ENCODE measurements around the gene MBD2. TPM values are rescaled to one million over a fixed set of nuclear protein-coding genes. Genes with fewer than 3 reads are reported as not detected.
A peak's percentile ranks its signal among the peaks of the same experiment; 100 is the strongest.
"Not testable (repeated sequence)": the region's sequence is repeated elsewhere in the genome, so short reads cannot be mapped to it uniquely, and the experiment has no call there.

Gene MBD2, protein sequence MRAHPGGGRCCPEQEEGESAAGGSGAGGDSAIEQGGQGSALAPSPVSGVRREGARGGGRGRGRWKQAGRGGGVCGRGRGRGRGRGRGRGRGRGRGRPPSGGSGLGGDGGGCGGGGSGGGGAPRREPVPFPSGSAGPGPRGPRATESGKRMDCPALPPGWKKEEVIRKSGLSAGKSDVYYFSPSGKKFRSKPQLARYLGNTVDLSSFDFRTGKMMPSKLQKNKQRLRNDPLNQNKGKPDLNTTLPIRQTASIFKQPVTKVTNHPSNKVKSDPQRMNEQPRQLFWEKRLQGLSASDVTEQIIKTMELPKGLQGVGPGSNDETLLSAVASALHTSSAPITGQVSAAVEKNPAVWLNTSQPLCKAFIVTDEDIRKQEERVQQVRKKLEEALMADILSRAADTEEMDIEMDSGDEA
- 16.2 and 222 TPM in 2 replicates for total RNA-seq (2014; rRNA removed; shearing (Covaris generic))

GRCh38 chr18:54224379-54225014 lies at the start of gene MBD2:
Gene MBD2 (minus strand): TSS chr18:54224669. CDS start chr18:54224559, 110 bp downstream.
- DNase-seq (ENCODE audit: low spot score): peak; percentile 76

GRCh38 chr18:54269893-54270844 lies 45.7 kb upstream of the MBD2 start:
- peak; percentile 58 for DNase-seq (ENCODE audit: low spot score)

- no peak for DNase-seq (ENCODE audit: low spot score)
Observed at GRCh38 chr18:54268751-54269150, 44.3 kb upstream of the MBD2 start.

DNA sequence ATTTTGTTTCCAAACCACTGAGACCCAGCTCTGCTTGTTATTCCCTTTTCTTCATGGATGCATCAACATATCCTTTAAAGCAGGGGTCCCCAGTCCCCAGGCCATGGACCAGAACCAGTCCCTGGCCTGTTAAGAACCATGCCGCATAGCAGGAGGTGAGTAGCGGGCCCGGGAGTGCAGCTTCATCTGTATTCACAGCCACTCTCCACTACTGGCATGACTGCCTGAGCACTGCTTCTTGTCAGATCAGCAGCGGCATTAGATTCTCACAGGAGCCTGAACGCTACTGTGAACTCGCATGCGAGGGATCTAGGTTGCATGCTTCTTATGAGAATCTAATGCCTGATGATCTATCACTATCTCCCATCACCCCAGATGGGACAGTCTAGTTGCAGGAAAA lies 43.2 kb upstream of the MBD2 start:
- DNase-seq (ENCODE audit: low spot score): no peak

DNA sequence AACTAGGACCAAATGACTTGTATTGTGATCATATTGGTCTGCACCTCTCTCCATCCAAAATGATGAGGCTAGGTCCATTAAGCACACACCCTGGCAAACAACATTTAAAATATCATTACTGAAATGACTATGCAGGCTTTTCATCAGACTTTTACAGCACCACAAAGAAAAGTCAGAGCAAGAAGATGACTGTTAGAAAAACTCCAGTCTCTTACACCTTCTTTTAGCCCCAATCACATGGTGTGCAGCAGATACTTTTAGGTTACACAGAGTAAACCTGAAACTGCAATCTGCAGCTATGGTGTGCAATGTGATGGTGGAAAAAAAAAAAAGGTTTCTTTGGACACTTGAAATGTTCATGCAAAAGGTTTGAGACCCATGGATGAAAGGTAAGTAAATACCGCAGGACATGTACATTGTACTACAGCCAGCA lies 39.5 kb upstream of the MBD2 start:
- no peak for DNase-seq (ENCODE audit: low spot score)

DNA sequence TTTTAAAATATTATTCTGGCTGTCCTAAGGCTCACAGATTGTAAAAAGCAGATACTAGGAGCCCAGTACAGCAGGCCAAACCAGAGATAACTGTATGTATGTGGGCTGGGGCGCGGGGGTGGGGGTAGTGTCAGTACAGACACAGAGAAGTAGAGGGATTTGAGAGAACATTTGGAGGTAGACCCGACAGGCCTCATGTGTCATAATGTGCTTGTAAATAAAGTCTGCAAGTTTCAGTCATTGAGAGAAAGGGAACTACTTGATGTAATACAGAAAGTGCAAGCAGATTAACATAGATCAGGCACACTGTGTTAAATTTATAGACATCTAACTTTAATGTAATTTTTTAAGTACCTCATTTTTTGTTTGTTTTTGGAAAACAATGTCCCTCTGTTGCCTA lies 37.4 kb upstream of the MBD2 start:
- no peak for DNase-seq (ENCODE audit: low spot score)

GRCh38 chr18:54260396-54261072 lies 36.1 kb upstream of the MBD2 start:
- no peak for DNase-seq (ENCODE audit: low spot score)

DNA sequence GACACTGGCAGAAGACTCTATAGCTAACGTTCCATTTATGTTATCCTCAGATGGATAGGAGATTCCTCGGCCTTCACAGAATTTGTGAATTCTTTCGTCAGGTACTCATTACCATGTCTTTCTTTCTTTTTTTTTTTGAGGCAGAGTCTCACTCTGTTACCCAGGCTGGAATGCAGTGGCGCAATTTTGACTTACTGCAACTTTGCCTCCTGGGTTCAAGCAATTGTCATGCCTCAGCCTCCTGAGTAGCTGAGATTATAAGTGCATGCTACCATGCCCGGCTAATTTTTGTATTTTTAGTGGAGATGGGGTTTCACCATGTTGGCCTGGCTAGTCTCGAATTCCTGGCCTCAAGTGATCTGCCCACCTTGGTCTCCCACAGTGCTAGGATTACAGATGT lies 33.3 kb upstream of the MBD2 start:
- not testable (repeated sequence) for DNase-seq (ENCODE audit: low spot score)

DNA sequence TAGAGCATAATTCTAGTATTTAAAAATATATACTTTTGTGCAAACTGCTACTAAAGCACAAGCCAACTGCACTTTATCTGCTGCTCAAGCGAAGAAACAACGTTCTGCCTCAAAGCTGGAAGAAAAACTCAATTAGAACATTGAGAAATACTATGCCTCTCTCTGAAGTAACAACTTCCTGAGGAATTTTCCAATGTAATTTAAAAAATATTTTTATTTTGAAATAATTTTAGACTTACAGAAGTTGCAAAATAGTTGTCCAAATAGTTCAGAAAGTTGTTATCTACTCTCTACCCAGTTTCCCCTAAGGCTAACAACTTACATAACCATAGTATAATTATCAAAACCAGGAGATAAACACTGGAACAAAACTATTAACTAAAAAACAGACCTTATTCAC lies 32.5 kb upstream of the MBD2 start:
- no peak for DNase-seq (ENCODE audit: low spot score)

DNA sequence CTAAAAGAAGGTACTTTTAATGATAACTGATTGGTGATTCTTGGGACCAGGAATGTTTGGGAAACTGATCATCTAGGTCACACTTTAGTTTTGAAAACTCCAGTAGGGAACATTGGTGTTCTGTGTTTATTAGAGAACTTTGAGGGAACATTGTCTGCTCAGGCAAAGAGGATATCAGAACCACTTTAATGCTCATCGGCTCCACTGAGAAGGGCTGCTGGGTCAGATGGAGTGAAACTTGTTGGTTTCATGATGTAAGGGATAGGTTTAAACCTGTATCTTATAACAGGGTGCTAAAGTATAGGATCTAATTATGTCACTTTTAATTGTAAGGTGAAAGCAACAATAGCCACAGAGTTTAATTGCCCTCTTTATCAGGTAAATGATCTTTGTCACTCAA lies 30.7 kb upstream of the MBD2 start:
- DNase-seq (ENCODE audit: low spot score): no peak

DNA sequence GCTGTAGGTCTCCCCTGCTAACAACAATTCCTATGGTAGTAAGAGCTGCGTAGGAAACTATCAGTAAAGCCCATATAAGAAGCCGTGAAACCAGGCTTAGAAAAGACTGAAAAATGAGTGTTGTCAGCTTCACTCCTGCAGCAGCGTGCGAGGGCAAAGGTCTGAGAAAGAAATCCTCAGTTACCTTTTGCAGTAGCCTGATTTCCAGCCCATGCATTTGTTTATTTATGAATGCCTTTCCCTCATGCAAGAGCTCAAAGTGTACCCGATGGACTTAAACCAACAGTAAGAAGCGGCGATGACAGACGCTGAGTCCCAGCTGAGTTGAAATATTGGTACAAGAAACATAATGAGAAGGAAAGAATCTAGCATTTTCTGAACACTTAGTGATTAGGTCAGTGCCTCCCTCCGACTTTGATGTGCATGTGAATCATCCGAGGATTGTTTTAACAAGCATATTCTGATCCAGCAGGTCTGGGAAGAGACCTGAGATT lies 29.8 kb upstream of the MBD2 start:
- DNase-seq (ENCODE audit: low spot score): peak; percentile 7

- no peak for DNase-seq (ENCODE audit: low spot score)
Observed at GRCh38 chr18:54251606-54252390, 27.3 kb upstream of the MBD2 start.

GRCh38 chr18:54250846-54251261 lies 26.4 kb upstream of the MBD2 start:
- no peak for DNase-seq (ENCODE audit: low spot score)

- DNase-seq (ENCODE audit: low spot score): no peak
Observed at GRCh38 chr18:54247511-54248175, 23.2 kb upstream of the MBD2 start.

- no peak for DNase-seq (ENCODE audit: low spot score)
Observed at GRCh38 chr18:54242327-54242726, 17.9 kb upstream of the MBD2 start.

- DNase-seq (ENCODE audit: low spot score): no peak
Observed at GRCh38 chr18:54241483-54241882, 17.0 kb upstream of the MBD2 start.

GRCh38 chr18:54240629-54241107 lies 16.2 kb upstream of the MBD2 start:
- DNase-seq (ENCODE audit: low spot score): no peak

DNA sequence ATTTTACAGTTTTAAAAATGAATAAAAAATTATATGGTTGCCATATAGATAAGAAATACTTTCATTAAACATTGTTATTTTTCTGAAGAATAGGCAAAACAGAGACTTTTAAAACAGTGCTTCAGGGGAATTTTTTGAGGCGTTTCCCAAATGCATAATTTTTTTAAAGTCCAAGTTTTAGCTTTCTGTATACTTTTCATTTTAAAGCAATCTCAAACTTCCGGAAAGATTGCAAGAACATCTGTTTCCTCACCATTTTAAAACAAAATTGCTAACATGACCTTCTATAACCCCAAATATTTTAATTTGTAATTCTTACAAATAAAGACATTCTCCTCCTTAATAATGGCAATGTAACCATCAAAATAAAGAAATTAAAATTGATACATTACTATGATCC lies 15.1 kb upstream of the MBD2 start:
- no peak for DNase-seq (ENCODE audit: low spot score)

DNA sequence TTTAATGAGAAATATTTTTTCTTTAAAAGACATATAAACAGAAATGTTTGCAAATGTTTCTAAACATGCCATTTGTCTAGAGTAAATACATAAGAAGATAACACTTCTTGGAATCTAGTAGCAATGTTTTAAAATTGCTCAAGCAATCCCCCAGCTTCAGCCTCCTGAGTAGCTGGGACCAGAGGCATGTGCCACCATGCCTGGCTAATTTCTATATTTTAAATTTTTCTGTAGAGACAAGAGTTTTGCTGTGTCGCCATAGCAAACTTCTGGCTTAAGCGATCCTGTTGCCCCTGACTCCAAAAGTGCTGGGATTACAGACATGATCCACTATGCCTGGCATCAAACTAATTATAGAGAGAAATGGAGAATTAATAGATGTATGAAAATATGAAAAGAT lies 14.6 kb upstream of the MBD2 start:
- DNase-seq (ENCODE audit: low spot score): no peak

Data from A172 (cell line).